Effector memory CD4-positive, alpha-beta T cell (primary cell): ENCODE measurements around the gene NEO1.

Experiments
- DNase-seq, 3 donors: peaks; one replicate each; pipeline ENCODE4 v3.0.0-alpha.2; 2020
- H3K27ac ChIP-seq: 2 replicates; pipeline ENCODE4 v1.7.0; 2013; ENCODE audit warnings: mild to moderate bottlenecking, low read length, moderate library complexity; ENCODE audit not compliant: insufficient read depth, poor library complexity, severe bottlenecking
- H3K27me3 ChIP-seq: replicated peaks from 2 replicates; pipeline ENCODE4 v1.7.0; 2013; ENCODE audit warnings: mild to moderate bottlenecking, low read length; ENCODE audit not compliant: insufficient read depth, control insufficient read depth, poor library complexity, severe bottlenecking
- H3K36me3 ChIP-seq: 2 replicates; pipeline ENCODE4 v1.7.0; 2013; ENCODE audit warnings: mild to moderate bottlenecking, low read length, moderate library complexity; ENCODE audit not compliant: control insufficient read depth, insufficient read depth
- H3K4me1 ChIP-seq: 2 replicates; pipeline ENCODE4 v1.7.0; 2013; ENCODE audit warnings: low read length, mild to moderate bottlenecking; ENCODE audit not compliant: control insufficient read depth, insufficient read depth, poor library complexity, severe bottlenecking
- H3K4me3 ChIP-seq: 2 replicates; pipeline ENCODE4 v1.7.0; 2013; ENCODE audit warnings: low read length, low read depth, mild to moderate bottlenecking; ENCODE audit not compliant: insufficient read depth, poor library complexity, severe bottlenecking
- H3K9me3 ChIP-seq: 2 replicates; pipeline ENCODE4 v1.7.0; 2013; ENCODE audit warnings: mild to moderate bottlenecking, low read length, moderate library complexity; ENCODE audit not compliant: control insufficient read depth

The NEO1 gene

DNA sequence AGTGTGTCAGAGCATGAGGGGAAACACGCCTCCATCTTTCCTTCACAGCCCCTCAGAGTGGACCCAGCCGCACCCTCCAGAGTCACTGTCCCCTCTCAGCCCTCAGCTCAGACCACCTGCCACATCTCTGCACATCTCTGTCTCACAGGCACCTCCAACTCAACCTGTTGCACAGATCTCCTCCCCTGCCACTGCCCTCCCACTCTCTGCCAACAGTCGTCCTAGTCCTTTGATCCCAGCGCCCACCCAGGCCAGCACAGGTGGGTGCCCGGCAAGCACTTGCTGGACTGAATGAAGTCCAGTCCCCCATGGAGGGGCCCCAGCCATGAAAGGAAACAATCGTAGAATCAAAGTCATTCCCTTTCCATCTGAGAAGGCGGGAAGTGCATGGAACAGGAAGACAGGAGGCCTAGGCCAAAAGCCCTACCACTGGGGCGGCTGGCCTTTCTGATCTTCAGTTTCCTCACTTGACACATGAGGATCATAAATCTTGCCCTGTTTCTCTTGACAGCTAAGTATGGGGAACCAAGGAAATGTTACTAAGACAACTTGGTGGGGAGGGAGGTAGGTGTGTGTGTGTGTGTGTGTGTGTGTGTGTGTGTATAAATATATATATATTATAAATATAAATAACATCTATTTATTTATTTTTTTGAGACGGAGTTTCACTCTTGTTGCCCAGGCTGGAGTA lies 288.4 kb downstream of the NEO1 start:
- H3K36me3 ChIP-seq: no peaks in the 10 kb centered on the region
- no peak for DNase-seq
- H3K4me1 ChIP-seq: no peaks in the 10 kb centered on the region
- H3K9me3 ChIP-seq: no peaks in the 10 kb centered on the region
- no peak overlapping the region for H3K27ac ChIP-seq
- no peaks in the 10 kb centered on the region for H3K27me3 ChIP-seq
- H3K4me3 ChIP-seq: no peak overlapping the region

DNA sequence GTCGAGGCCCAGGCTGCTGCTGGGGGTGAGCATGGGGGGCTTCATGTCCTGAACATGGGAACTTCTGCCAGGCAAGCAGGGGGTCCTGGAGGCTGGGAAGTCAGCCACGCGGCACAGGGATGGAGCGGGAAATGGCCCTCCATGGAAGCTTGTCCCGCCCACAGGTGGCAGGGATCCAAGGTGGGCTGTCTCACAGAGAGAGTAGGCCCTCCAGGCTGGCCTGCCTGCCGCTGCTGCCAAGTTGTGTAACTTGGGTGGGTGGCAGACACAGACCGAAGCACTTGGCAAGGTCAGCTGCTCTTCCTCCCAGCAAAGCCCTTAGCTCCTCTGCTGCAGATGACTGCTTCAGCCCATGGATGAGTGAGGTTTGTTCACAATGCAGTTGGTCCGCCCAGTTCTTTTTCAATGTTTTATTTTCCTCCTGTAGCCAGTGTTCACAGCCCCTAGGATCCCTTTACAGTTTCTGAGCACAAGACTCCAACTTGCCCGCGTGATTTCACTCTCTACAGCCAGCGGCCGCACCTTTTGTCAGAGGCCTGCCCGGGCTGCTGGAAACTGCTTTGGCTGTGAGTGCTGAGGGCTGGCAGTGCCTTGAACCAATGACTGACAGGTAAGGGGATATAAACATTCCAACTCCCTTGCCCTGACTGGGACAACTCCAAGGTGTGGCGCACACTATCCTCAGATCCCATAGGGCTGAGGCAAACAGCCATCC lies 289.8 kb downstream of the NEO1 start:
- no peaks in the 10 kb centered on the region for H3K36me3 ChIP-seq
- H3K4me3 ChIP-seq: no peak overlapping the region
- no peak overlapping the region for H3K27ac ChIP-seq
- H3K4me1 ChIP-seq: no peaks in the 10 kb centered on the region
- no peaks in the 10 kb centered on the region for H3K9me3 ChIP-seq
- DNase-seq: no peak
- no peaks in the 10 kb centered on the region for H3K27me3 ChIP-seq

DNA sequence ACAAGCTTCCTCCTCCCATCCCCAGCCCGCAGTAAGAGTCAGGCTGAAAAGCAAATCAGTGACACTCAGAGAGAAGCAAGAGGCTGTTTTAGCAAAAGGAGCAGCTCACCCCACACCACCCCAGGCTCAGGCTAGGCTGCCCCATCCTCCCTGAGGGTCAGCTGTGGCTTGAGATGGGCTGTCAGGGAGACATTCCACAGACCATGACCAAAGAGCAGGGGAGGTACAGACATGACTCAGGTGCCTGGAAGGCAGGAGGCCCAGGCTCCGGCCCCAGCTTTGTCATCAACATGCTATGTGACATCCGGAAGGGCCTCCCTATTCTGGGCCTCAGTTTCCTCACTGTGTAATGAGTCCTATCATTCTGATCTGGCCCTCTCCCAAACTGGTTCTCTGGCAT lies 291.8 kb downstream of the NEO1 start:
- H3K36me3 ChIP-seq: no peaks in the 10 kb centered on the region
- H3K27me3 ChIP-seq: no peaks in the 10 kb centered on the region
- H3K4me3 ChIP-seq: no peak overlapping the region
- H3K27ac ChIP-seq: no peak overlapping the region
- no peaks in the 10 kb centered on the region for H3K4me1 ChIP-seq
- DNase-seq: no peak
- H3K9me3 ChIP-seq: no peaks in the 10 kb centered on the region

DNA sequence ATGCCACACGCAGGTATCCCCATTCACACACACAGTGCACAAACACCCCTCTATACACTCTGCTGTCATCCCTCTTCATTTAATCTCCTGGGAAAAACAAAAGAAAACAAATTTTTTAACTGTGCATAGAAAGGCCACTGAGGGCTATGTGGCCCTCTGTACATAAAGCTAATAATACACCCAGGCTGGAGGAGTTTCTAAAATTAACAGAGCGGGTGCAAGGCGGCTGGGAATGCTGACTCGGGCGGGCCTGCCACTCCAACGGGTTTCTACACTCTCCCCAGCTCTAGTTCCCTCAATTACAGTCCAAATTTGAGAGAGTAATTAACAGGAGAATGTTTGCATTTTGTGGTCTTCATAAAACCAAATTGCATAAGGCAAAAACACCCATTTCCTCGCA lies 293.4 kb downstream of the NEO1 start:
- H3K27me3 ChIP-seq: no peaks in the 10 kb centered on the region
- no peak for DNase-seq
- H3K9me3 ChIP-seq: no peaks in the 10 kb centered on the region
- H3K36me3 ChIP-seq: no peaks in the 10 kb centered on the region
- H3K4me3 ChIP-seq: no peak overlapping the region
- no peaks in the 10 kb centered on the region for H3K4me1 ChIP-seq
- H3K27ac ChIP-seq: no peak overlapping the region

DNA sequence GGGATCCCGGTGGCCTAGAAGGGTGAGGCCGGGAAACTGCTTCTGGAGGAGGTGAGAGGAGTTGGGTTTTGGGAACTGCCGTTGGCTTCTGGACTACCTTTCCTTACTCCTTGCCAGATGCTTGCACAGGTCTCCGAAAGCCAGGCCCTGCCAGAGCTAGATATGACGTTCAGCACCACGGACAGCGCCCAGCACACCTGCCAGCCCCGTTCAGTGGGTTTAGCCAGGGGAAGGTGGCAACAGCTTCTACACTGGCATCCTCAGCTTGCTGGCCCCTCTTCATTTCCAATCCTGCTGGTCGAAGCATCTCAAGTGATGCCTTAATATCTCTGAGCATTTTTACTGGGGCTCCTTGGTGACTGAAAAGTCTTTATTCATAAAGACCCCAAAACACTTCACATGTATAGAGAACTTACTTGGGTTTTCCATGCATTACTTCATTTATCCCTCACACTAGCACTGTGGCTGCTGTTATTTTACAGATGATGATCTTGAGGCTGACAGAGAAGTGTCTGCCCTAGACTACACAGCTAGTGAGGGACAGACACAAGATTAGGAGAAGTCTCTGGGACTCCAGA lies 294.6 kb downstream of the NEO1 start:
- Histone ChIP-seq H3K27ac (no peak overlapping the region), H3K9me3 (no peaks in the 10 kb centered on the region), H3K4me3 (no peak overlapping the region), H3K4me1 (no peaks in the 10 kb centered on the region), H3K36me3 (no peaks in the 10 kb centered on the region), H3K27me3 (no peaks in the 10 kb centered on the region)
- DNase-seq: peak; percentile 9 to 30 (median 20)

DNA sequence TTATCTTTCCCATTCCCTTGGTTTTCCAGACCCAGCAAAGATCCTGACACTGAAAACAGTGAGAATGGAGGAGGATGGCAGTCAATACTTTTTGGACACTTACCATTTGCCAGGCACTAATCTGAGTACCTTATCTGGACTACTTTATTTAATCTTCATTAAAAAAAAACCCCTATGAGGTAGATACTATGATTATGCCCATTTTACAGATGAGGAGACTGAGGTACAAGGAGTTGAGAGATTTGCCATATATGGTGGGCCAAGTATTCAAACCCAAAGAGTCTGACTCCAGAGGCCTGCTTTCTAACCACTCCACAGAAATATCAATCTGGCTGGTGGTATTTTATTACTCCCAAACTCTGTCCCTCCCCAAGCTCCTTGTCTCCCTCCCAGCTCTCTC lies 296.9 kb downstream of the NEO1 start:
- Histone ChIP-seq H3K27ac (no peak overlapping the region), H3K4me1 (no peaks in the 10 kb centered on the region), H3K27me3 (no peaks in the 10 kb centered on the region), H3K36me3 (no peaks in the 10 kb centered on the region), H3K4me3 (no peak overlapping the region), H3K9me3 (no peaks in the 10 kb centered on the region)
- no peak for DNase-seq

DNA sequence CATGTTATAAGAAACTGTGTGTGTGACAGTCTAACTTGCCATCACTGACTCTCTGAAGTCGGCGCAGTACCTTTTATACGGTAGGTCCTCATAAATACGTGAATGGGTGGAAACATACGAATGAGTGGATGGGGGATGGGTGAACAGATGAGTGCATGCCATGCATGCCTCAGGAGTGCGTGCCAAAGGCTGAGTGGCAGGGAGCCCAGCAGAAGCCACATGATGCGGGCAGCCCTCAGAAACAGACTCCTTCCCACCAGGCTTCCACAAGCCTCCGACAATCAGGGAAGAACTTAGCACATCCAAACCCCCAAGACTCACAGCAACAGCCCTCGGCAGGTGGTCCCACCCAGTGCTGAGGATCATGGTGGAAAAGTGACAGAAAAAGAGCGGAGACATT lies 299.8 kb downstream of the NEO1 start:
- Histone ChIP-seq H3K4me1 (no peaks in the 10 kb centered on the region), H3K4me3 (no peak overlapping the region), H3K27ac (no peak overlapping the region), H3K9me3 (no peaks in the 10 kb centered on the region), H3K36me3 (no peaks in the 10 kb centered on the region), H3K27me3 (no peaks in the 10 kb centered on the region)
- DNase-seq: no peak

DNA sequence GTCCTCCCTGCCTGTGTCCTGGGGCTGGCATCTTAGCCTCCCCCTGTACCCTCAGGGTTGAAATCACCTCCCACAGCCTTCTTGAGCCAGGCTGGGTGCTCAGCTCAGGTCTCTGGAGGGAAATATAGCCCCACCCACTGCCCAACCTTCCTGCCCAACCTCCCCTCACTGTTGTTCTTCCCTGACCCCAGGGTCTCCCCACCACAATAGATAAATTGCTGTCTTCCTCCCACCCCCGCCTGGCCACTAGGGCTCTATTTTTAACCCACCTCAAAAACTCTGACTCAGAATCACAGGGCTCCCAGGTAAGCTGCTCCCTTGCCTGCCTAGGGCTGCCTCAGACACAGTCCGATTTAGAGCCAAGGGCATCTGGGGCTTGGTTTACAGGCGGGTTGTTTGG lies 301.5 kb downstream of the NEO1 start:
- H3K27ac ChIP-seq: no peak overlapping the region
- H3K36me3 ChIP-seq: no peaks in the 10 kb centered on the region
- H3K4me3 ChIP-seq: no peak overlapping the region
- H3K4me1 ChIP-seq: no peaks in the 10 kb centered on the region
- DNase-seq: no peak
- no peaks in the 10 kb centered on the region for H3K27me3 ChIP-seq
- no peaks in the 10 kb centered on the region for H3K9me3 ChIP-seq

DNA sequence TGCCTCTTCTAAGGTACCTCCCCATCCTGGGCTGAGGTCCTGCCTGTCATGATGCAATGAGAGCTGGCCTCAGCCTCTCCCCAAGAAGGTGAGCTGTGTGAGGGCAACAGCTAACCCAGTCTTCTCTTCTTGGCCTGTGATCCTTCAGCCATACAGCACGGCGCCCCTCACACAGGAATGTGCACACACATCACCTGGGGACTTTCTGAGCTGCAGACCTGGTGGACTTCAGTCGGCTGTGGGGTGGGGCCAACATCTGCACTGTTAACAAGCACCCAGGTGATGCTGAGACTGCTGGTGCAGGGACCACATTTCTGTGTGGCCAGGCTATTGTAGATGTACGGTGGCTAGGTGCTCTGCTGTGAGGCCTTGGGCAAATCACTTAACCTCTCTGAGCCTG lies 302.0 kb downstream of the NEO1 start:
- Histone ChIP-seq H3K4me3 (no peak overlapping the region), H3K9me3 (no peaks in the 10 kb centered on the region), H3K36me3 (no peaks in the 10 kb centered on the region), H3K27me3 (no peaks in the 10 kb centered on the region), H3K4me1 (no peaks in the 10 kb centered on the region), H3K27ac (no peak overlapping the region)
- DNase-seq: no peak
